ENCODE data around the gene IFNL3.
"Not testable (repeated sequence)": the region's sequence is repeated elsewhere in the genome, so short reads cannot be mapped to it uniquely, and the experiment has no call there.

GRCh38 chr19:39215323-39215722, 29.5 kb downstream of the IFNL3 start:
- TF ChIP-seq CTCF (conservative IDR thresholded peaks at IDR 0.05; ENCODE audit: low read depth, low read length); EZH2 (IDR thresholded peaks at IDR 0.05; ENCODE audit: low read length, unreplicated experiment): not testable (repeated sequence)

All from PC-3 (cell line).